Nephron (organoid): ENCODE data around the gene FAM151A.
A peak's percentile ranks its signal among the peaks of the same experiment; 100 is the strongest.

Source experiments
- H3K27ac Mint-ChIP-seq, 3 experiments: 2 replicates each; pipeline ENCODE4 v1.8.0; 2020; ENCODE audit warnings: mixed read lengths in 3 of 3, mild to moderate bottlenecking in 2 of 3, moderate library complexity in 1 of 3
- H3K27me3 Mint-ChIP-seq: 2 replicates; pipeline ENCODE4 v1.8.0; 2021; ENCODE audit warnings: low read depth, mild to moderate bottlenecking, moderate library complexity, mixed read lengths
- H3K36me3 Mint-ChIP-seq: 2 replicates; pipeline ENCODE4 v1.8.0; 2020; ENCODE audit warnings: low read depth, mixed read lengths
- H3K4me1 Mint-ChIP-seq: 2 replicates; pipeline ENCODE4 v1.8.0; 2020; ENCODE audit warnings: mixed read lengths
- H3K4me3 Mint-ChIP-seq, 3 experiments: 2 replicates each; pipeline ENCODE4 v1.8.0; 2020; ENCODE audit warnings: mild to moderate bottlenecking in 3 of 3, mixed read lengths in 3 of 3, moderate library complexity in 2 of 3
- H3K9me3 Mint-ChIP-seq: 2 replicates; pipeline ENCODE4 v1.8.0; 2020; ENCODE audit warnings: mixed read lengths
- TF ChIP-seq, protein P1 (sequence below), 3 experiments: fragments of 200-600 bp; sonication (generic); IDR thresholded peaks; one replicate each; pipeline ENCODE4 v1.5.0; 2021; ENCODE audit warnings: antibody characterized with exemption in 3 of 3; ENCODE audit not compliant: unreplicated experiment in 3 of 3

Gene FAM151A

GRCh38 chr1:54577612-54578011, 45.7 kb downstream of the FAM151A start:
- Mint-ChIP-seq H3K36me3 (no peaks in the 10 kb centered on the region), H3K9me3 (no peaks in the 10 kb centered on the region), H3K4me1 (peaks cover 66% of the 10 kb centered on the region), H3K27ac (peak overlapping the region; percentile 56 to 79 (median 71)), H3K4me3 (no peak overlapping the region), H3K27me3 (peaks cover 6% of the 10 kb centered on the region)
- TF ChIP-seq, protein P1, sequence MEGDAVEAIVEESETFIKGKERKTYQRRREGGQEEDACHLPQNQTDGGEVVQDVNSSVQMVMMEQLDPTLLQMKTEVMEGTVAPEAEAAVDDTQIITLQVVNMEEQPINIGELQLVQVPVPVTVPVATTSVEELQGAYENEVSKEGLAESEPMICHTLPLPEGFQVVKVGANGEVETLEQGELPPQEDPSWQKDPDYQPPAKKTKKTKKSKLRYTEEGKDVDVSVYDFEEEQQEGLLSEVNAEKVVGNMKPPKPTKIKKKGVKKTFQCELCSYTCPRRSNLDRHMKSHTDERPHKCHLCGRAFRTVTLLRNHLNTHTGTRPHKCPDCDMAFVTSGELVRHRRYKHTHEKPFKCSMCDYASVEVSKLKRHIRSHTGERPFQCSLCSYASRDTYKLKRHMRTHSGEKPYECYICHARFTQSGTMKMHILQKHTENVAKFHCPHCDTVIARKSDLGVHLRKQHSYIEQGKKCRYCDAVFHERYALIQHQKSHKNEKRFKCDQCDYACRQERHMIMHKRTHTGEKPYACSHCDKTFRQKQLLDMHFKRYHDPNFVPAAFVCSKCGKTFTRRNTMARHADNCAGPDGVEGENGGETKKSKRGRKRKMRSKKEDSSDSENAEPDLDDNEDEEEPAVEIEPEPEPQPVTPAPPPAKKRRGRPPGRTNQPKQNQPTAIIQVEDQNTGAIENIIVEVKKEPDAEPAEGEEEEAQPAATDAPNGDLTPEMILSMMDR (IDR thresholded peaks at IDR 0.05; ENCODE audit: unreplicated experiment in 3 of 3), result no peak

GRCh38 chr1:54575605-54576290, 47.6 kb downstream of the FAM151A start:
- Mint-ChIP-seq H3K27me3 (peaks cover 6% of the 10 kb centered on the region), H3K9me3 (no peaks in the 10 kb centered on the region), H3K4me3 (no peak overlapping the region), H3K36me3 (no peaks in the 10 kb centered on the region), H3K27ac (peak overlapping the region in 2 of 3 experiments; percentile 30 to 61), H3K4me1 (peaks cover 64% of the 10 kb centered on the region)
- TF ChIP-seq, protein P1 (IDR thresholded peaks at IDR 0.05; ENCODE audit: unreplicated experiment in 3 of 3), result no peak

DNA sequence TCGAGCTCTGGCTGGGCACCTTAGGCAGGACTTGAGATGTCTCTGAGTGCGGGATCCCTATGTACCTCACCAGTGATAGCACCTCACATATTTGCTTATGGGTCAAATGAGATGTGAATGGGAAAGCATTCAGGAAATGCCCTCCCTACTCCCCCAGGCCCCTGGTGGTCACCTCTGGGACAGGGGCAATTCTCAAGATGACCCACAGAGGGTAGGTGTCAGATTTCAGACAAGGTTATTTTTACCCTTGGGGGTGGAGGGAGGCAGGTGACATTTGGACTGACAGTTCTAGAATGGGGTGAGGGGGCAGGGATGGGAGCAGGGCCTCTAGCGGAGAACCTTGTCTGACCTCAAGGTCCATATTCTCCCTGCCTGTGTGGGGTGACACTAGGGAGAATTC, 48.2 kb downstream of the FAM151A start:
- Mint-ChIP-seq H3K36me3 (no peaks in the 10 kb centered on the region), H3K27me3 (peaks cover 6% of the 10 kb centered on the region), H3K4me3 (no peak overlapping the region), H3K9me3 (no peaks in the 10 kb centered on the region), H3K27ac (peak overlapping the region in 1 of 3 experiments; percentile 30), H3K4me1 (peaks cover 58% of the 10 kb centered on the region)
- TF ChIP-seq, protein P1 (IDR thresholded peaks at IDR 0.05; ENCODE audit: unreplicated experiment in 3 of 3), result no peak

DNA sequence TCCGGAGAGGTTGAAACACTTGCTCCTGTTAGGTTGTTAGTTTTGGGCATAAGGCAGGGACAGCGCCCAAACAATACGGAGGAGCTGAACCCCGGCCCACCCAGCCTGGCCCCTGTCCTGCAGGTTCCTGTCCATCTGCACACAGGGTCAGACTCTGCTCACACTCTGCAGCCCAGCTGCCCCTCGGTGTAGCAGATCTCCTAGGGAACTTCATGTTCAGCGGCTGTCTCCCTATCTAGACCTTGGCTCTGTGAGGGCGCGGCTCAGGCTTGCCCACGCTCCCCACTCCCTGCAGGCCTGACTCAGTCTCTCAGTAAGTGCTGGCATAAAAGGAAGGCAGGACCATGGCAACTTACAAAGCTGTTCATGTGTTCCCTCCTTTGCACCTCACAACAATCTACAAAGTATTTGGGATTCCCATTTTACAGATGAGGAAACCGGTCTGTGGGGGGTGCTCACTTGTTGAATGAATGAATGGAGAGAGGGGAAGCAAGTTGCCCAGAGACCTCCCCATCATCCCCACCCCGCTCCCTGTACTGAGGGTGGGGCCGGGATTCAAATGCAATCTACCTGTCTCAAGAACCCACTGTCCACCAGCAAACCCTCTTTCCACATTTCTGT, 49.1 kb downstream of the FAM151A start:
- Mint-ChIP-seq H3K4me1 (peaks cover 57% of the 10 kb centered on the region), H3K27me3 (peaks cover 6% of the 10 kb centered on the region), H3K27ac (peak overlapping the region in 2 of 3 experiments; percentile 24 to 48), H3K4me3 (no peak overlapping the region), H3K9me3 (no peaks in the 10 kb centered on the region), H3K36me3 (no peaks in the 10 kb centered on the region)
- TF ChIP-seq, protein P1 (IDR thresholded peaks at IDR 0.05; ENCODE audit: unreplicated experiment in 3 of 3), result no peak

GRCh38 chr1:54572542-54572850, 50.8 kb downstream of the FAM151A start:
- H3K27me3 Mint-ChIP-seq, result peaks cover 8% of the 10 kb centered on the region
- no peaks in the 10 kb centered on the region for H3K36me3 Mint-ChIP-seq
- H3K9me3 Mint-ChIP-seq, result no peaks in the 10 kb centered on the region
- peak overlapping the region; percentile 39 to 84 (median 83) for H3K27ac Mint-ChIP-seq
- TF ChIP-seq, protein P1 (IDR thresholded peaks at IDR 0.05; ENCODE audit: unreplicated experiment in 3 of 3), result no peak
- no peak overlapping the region for H3K4me3 Mint-ChIP-seq
- peaks cover 53% of the 10 kb centered on the region for H3K4me1 Mint-ChIP-seq
